GM19452 (cell line): ENCODE results near the gene LMOD1.
"Not testable (repeated sequence)": the region's sequence is repeated elsewhere in the genome, so short reads cannot be mapped to it uniquely, and the experiment has no call there.

Source experiments
- ATAC-seq: cut with Tn5 transposase; IDR thresholded peaks from one replicate; pipeline ENCODE4 v1.9.1; 2021; ENCODE audit not compliant: unreplicated experiment

The LMOD1 gene

DNA sequence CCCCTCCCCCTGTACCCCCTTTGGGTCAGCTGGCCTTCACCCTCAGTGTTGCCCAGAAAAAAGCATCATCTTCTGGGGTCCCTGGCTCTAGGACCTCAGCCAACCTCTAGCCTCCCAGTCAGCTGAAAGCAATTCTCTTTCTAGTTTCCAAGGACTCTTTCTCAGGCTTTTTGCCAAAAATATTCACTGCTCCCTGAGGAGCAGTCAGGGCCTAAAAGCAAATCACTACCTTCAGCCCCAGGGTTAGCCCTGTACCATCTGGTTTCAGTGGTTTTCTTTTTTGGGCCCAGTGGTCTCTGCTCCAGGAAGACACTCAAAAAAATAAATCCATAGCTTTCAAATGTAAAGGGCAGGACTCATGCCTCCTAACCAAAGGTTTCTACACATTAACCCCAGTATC lies 3.1 kb upstream of the LMOD1 start:
- ATAC-seq = no peak

DNA sequence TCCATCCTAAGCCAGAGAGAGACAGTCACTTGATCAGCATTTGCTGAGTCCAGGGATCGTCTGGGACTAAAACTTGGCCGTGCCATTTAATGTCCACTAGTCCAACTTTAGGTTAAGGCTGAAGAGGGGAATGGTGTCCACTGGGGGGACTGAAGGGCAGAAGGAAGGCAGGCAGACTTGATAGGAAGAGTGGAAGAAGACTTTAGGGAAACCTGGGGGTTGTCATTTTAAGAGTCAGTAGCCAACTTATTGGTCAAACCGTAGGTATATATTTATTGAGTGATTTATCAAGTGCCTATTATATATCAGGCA lies 1.3 kb upstream of the LMOD1 start:
- ATAC-seq = no peak

DNA sequence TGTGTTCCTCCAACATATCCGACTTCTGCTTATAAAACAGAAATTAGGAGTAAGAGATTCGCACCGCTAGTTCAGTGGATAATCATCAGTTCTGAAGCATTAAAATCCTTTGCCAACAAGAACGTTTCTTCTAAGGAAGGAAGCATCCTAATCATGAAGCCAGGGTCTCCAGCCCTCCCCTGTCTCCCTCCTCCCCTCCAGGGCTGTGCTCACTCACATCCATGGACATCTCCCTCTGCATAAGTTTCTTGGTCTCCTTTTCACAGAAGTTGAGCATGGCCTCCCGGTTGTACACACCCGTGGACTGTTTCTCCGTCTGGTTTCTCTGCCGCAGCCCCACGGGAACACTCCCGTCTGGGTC lies 505 bp downstream of the LMOD1 start:
- no peak for ATAC-seq

DNA sequence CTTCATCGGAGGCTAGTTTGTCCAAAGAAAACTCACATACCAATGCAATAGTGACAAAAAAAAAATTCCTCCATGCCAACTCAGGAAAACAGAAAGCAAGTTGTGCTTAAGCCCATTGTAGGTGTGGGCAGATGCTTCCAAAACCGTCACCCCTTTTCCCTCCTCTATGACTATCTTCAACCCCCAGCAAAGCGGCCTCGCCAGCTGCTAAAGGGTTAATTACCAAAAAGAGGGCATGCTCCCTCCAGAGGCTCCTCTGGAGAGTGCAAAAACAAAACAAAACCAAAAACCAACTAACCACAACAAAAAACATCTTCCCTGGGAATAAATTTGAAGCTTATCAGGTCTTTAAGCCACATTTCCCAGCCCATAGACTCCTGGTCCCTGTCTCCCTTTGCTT lies 1.2 kb downstream of the LMOD1 start:
- ATAC-seq = no peak

DNA sequence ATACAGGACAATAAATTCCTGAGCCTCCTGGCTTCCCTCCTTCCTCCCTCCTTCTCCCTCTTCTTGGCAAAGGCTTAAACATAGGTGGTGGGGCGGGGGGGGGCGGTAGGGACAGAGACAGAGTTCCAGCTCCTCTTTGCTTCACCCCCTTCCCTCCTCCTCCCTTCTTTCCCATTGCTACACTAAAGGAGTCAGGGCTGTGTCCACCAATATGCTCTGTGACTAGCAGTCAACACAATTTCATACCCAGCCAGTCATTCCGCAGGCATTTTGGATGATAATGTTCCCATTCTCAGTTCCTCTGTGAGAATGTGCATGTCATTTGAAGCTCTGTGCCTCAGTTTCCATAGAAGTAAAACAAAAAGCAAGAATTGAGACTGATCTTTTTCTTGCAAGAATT lies 1.7 kb downstream of the LMOD1 start:
- no peak for ATAC-seq

DNA sequence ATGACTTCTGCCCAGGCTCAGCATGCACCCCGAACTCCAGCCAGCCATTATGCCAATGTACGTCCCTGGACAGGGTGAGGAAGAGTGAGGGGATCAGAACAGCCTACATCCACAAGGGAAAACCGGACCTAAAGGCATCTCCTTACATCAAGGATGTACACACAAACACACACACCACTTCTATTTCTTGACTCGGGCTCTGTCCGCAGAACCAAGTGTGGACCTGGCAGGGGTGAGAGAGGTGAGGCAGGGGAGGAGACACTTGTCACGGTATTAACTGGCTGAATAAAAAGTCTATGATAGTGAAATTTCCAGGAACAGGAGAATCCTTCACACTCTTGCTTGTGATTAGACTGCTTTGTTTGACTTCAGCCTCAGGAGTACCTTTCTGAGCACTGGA lies 2.3 kb downstream of the LMOD1 start:
- ATAC-seq = no peak

DNA sequence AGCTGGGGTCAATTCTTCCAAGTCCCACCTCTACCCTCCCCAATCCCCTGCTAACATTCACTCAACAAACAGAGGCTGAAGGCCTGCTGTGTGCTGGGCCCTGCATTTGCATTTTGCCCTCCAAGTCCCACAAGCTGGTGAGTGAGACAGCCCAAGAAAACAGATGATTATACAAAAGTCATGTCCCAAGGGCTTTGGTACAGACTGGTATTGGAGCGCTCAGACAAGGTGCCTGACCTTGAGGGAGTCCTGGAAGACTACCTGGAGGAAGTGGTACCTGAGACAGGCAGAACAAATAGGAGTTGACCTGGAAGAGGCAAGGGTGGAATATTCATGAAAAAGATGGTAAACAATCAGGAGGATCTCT lies 4.2 kb downstream of the LMOD1 start:
- ATAC-seq = no peak

DNA sequence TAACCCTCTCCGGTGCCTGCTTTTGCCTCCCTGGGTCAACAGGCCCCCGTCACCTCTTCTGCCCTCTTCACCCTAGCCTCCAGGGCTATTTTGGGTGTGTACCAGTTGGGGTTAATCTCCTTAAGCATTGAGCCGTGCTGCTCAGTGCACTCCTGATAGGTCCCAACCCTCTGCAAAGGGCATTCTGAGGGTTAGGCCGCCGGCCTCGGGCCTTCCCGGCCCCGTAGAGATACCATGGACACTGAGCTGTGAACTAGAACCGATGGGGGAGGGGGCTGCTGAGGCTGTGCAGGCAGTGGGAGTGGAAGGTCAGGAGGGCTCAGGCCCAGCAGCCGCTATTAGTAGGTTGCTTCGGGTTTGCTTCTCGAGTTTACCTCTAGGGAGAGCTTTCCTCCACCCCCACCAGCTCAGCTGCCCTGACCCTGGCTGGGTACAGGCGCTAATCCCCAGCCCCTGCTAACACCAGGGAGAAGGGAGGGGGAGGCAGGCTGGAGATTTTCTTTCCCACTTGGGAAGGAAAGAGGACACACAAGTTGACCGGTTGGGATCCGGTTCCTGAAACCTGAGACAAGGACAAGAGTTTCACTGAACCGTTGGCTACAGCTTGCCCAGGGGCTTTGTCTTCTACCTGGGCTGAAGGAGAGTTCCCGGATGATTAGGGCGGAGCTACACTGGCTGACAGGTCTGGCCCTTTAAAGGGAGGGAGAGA lies 4.8 kb downstream of the LMOD1 start:
- ATAC-seq = no peak

DNA sequence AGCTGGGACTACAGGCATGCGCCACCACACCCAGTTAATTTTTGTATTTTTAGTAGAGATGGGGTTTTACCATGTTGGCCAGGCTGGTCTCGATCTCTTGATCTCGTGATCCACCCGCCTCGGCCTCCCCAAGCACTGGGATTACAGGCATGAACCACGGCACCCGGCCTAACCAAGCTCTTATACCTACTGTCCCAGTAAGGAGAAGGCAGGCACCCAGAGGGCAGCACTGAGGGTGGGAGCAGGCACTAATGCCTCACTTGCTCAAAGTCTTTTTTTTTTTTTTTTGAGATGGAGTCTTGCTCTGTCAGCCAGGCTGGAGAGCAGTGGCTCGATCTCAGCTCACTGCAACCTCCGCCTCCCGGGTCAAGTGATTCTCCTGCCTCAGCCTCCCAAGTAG lies 6.0 kb downstream of the LMOD1 start:
- not testable (repeated sequence) for ATAC-seq

DNA sequence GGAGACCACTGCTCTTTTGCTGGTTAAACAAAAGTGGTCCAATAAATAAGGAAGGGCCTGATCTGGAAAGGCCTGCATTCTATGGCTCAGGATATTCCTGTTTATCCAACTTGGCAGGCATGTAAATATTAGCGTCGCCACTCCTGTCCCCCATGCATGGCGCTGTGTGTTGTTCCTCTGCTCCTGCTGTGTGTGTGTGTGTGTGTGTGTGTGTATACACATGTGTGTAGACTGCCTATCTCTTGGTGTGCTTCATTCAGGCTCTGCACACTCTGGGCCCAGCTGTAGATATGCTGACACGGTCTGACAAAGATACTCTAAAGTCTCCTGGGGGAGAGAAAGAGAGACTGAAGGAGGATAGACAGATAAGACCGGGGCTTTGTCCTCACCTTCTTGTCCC lies 6.8 kb downstream of the LMOD1 start:
- no peak for ATAC-seq

DNA sequence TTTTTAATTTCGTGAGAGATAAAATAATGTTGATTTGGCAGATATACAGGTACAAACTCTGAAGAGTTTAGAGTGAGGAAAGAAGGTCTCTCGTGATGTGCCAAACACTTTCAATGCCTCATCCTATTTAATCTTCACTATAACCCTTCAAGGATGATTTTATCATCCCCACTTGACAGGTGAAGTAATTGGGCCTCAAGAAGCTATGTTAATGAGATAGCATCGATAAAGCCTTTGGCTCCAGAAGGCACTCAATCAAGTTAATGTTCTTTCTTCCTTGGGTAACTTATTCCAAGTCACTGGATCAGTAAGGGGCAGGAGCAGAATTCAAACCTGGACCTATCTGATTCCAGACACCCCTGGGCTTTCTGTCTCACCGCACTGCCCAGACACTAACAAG lies 7.2 kb downstream of the LMOD1 start:
- ATAC-seq = no peak

DNA sequence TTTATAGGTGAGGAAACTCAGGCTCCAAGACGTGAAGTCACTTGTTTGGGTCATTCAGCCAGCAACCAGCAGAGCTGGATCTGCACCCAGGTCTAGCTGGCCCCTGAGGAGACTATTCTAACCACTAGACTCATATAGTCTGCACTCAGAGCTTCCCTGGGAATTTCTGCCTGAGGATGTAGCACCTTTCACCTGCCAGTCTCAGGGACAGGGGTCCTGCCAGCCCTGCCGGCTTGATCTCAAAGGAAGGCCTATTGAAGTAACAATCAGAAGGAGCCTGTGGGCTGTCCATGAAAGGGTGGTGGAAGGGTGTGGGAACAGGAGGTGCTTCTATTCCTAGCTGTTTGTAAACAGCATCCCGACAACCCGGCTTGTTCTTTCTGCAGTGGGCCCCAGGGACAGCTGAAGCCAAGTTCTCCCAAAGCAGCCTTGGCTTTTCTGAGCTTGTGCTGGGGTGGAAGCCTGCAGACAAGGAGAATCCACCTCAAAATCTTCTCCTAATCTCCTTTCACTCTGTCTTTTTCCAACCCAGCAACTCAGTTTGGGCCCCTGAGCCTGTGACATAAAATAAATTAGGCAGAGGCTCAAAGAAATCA lies 7.8 kb downstream of the LMOD1 start:
- no peak for ATAC-seq

DNA sequence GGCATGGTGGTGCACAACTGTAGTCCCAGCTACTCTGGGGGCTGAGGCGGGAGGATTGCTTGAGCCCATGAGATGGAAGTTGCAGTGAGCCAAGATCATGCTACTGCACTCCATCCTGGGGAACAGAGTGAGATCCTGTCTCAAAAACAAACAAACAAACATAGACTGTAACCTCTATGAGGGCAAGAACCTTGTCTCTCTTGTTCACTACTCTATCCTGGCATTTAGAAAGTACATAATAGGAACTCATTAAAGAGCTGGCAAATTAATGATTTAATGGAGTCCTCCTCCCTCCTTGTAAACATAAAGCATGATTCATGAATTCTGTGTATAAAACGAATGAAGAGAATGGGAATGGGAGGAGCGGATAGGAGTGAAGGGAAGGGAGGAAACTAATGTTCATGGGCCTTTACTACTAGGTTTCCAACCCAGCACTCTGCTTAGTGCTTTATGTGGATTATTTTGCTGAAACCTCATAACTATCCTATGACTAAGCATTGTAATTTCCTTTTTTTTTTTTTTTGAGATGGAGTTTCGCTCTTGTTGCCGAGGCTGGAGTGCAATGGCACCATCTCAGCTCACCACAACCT lies 8.6 kb downstream of the LMOD1 start:
- ATAC-seq = no peak

DNA sequence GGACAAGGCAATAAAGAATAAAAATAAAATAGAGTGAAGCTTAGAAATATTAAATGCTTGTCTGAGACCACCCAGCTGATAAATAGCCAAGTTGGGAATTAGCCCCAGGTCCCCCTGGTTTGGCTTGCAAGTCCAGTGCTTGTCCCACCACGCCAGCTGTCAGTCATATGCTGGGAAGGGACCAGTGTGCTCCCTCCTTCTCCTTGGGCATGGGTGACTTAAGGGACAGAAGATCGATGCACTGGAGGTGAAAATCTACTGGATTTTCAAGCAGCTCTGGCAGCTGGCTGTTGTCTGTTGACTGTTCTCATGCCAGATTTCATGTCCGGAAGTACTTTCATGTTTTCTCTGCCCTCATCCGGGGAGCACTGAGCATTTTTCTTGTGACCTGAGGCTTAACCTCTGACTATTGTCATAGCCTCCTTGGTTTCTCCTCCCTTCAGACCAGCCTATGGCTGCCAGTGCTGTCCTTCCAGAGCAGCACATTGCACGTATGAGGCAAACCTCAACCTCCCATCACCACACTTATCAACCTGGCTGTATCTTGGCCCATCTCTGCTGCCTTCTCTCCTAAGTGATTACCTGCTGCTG lies 12.4 kb downstream of the LMOD1 start:
- no peak for ATAC-seq

DNA sequence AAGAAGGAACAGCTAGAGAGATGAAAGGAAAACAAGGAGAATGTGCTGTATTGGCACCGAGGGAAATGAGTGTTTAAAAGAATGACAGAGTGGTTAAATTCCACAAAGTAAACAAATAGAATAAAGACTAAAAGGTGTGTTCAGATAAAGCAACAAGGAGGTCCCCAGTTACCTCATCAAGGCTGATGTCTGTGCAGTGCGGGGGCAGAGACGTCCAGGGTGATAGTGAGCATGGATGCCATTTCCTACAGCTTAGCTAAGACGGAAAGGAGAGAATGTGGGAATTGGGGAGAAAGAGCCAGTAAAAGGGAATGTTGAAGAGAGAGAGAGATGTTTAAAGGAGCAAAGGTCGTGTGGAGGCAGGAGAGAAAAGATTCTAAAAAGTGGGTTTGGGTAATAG lies 15.5 kb downstream of the LMOD1 start:
- ATAC-seq = no peak

DNA sequence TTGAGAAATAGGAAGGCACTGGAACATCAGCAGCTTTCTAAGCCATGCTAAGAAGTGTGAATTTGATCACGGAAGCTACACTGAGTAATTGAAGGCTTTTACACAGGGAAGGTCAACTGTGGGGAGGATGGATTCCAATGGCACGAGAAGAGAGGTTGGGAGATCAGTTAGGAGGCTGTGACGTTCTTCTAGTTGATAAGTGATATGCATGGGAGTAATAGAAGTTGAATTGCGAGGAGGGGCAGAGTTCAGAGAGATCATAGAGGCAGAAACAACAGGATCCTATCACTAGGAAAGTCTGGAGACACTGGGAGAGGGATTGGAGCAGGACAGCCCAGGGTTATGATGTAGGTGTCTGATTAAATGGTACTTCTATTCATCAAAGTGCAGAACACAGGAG lies 16.2 kb downstream of the LMOD1 start:
- no peak for ATAC-seq

DNA sequence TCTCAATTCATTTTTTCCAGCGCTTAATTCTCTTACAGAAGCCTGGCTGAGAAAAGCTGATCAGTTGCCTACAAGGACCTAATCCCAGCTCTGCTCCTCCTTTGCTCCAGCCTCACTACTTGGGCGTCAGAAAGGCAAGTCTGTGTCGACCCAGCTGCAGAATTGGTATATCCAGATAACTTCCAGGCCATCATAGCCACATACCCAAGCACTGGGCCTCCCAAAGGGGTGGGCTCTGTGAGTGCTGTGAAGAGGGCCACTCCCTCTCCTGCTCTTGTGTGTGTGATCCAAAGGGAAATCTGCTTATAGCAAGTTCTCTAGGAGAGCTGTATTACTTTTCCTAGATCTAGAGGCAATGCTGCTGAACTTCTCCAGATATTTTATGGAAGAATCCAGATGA lies 18.1 kb downstream of the LMOD1 start:
- no peak for ATAC-seq

DNA sequence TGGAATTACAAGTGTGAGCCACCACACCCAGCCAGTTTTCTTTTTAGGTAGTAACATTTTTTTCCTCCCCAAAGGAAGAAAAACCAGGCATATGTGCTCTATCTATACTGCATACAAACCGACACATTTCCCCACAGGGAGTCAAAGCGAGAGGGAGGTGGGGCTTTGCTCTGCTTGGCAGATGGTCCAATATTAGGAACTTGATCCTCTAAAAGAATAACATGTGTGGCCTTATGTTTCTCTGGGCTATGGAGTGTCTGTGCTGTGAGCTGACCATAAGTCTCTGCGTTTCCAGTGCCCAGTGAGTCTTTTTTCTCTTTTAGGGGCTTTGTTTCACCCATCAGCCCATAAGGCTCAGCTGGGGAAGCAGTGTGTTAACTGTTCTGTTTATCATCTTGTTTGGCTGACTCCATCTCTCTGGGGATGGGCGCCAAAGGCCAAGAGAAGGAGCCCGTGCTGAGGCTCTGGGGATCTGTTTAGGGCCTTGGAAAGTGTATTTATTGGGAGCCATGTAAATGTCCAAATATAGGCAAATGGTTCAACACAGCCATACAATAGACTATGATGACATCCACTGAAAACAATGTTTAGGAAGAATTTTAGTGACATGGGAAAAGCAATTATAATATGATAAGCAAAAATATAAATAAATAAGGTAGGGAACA lies 20.2 kb downstream of the LMOD1 start:
- ATAC-seq = no peak

DNA sequence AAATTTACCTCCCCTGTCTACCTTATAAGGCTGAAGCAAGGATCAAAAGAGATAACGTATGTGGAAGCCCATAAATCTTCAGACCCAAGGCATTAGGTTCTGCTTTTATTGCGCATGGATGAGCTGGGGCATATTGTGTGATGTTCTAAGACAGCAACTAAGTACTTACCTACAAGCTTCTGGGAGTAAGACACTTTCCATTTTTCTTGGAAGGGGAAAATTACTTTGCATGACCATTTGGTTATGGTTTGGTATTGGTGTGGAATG lies 21.1 kb downstream of the LMOD1 start:
- ATAC-seq = no peak

DNA sequence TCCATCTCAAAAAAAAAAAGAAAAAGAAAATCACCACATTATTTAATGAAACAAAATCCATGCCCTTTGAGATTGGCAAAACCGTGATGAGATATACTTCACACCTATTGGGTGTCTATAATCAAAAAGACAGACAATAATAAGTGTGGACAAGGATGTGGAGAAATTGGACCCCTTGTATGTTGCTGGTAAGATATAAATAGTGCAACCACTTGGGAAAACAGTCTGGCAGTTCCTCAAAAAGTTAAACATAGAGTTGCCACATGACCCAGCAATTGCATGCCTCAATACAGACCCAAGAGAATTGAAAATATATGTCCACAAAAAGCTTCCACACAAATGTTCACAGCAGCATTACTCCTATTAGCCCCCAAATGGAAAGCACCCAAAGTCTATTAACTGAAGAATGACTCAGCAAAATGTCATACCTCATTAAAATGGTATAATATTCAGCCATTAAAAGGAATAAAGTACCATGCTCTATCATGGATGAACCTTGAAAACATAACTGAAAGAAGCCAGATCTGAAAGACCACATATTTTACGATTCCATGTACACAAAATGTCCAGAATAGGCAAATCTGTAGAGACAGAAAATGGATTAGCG lies 24.3 kb downstream of the LMOD1 start:
- ATAC-seq = no peak

DNA sequence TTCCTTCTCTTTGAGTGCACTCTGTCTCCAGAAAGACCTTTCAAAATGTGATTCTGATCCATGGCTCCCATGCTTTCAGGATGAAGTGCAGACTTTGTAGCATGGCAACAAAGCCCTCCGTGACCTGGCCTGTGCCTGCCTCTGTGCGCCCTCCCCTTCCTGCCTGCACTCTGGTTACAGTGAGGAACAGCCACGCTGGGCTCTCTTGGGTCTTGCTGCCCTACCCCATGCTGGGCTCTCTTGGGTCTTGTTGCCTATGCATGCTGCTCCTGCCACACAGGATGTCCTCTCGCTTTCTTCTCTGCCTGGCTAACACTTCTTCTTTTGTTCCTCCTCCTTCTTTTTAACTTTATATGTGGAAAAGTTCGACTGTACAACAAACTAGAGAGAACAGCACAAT lies 28.0 kb downstream of the LMOD1 start:
- ATAC-seq = no peak
